ENCODE results near the gene PYCR2.
"Not testable (repeated sequence)": the region's sequence is repeated elsewhere in the genome, so short reads cannot be mapped to it uniquely, and the experiment has no call there.

Gene PYCR2

GRCh38 chr1:225949041-225949440 is 25.0 kb upstream of the PYCR2 start:
- H3K27ac Mint-ChIP-seq, result no peak overlapping the region
- peaks cover 8% of the 10 kb centered on the region for H3K4me1 Mint-ChIP-seq (ENCODE audit: low read depth)
- H3K36me3 Mint-ChIP-seq, result no peaks in the 10 kb centered on the region
- peaks cover 2% of the 10 kb centered on the region for H3K27me3 Mint-ChIP-seq
- H3K9me3 Mint-ChIP-seq (ENCODE audit: low read depth), result no peaks in the 10 kb centered on the region
- no peak overlapping the region for H3K4me3 Mint-ChIP-seq

- peaks cover 1% of the 10 kb centered on the region for H3K27me3 Mint-ChIP-seq
- no peak overlapping the region for H3K27ac Mint-ChIP-seq
- no peak overlapping the region for H3K4me3 Mint-ChIP-seq
- no peaks in the 10 kb centered on the region for H3K9me3 Mint-ChIP-seq (ENCODE audit: low read depth)
- peaks cover 8% of the 10 kb centered on the region for H3K4me1 Mint-ChIP-seq (ENCODE audit: low read depth)
- H3K36me3 Mint-ChIP-seq, result no peaks in the 10 kb centered on the region
Measured at GRCh38 chr1:225946803-225947202, 22.8 kb upstream of the PYCR2 start.

GRCh38 chr1:225946082-225946620 is 22.1 kb upstream of the PYCR2 start:
- H3K4me1 Mint-ChIP-seq (ENCODE audit: low read depth), result peaks cover 8% of the 10 kb centered on the region
- H3K4me3 Mint-ChIP-seq, result no peak overlapping the region
- no peaks in the 10 kb centered on the region for H3K36me3 Mint-ChIP-seq
- H3K27ac Mint-ChIP-seq, result no peak overlapping the region
- no peaks in the 10 kb centered on the region for H3K9me3 Mint-ChIP-seq (ENCODE audit: low read depth)
- H3K27me3 Mint-ChIP-seq, result no peaks in the 10 kb centered on the region

GRCh38 chr1:225945564-225945963 is 21.5 kb upstream of the PYCR2 start:
- Mint-ChIP-seq H3K36me3 (no peaks in the 10 kb centered on the region), H3K27ac (peak overlapping the region; percentile 22), H3K4me1 (ENCODE audit: low read depth) (peaks cover 8% of the 10 kb centered on the region)

GRCh38 chr1:225944951-225945350 is 20.9 kb upstream of the PYCR2 start:
- Mint-ChIP-seq H3K4me1 (ENCODE audit: low read depth) (peaks cover 8% of the 10 kb centered on the region), H3K4me3 (no peak overlapping the region), H3K27ac (no peak overlapping the region), H3K36me3 (no peaks in the 10 kb centered on the region), H3K27me3 (no peaks in the 10 kb centered on the region), H3K9me3 (ENCODE audit: low read depth) (no peaks in the 10 kb centered on the region)

More at GRCh38 chr1:225945564-225945963, 21.5 kb upstream of the PYCR2 start:
- H3K27me3 Mint-ChIP-seq, result no peaks in the 10 kb centered on the region
- H3K4me3 Mint-ChIP-seq, result no peak overlapping the region
- H3K9me3 Mint-ChIP-seq (ENCODE audit: low read depth), result no peaks in the 10 kb centered on the region

- Mint-ChIP-seq H3K36me3 (no peaks in the 10 kb centered on the region), H3K27ac (no peak overlapping the region), H3K4me3 (no peak overlapping the region), H3K4me1 (ENCODE audit: low read depth) (peaks cover 8% of the 10 kb centered on the region), H3K27me3 (no peaks in the 10 kb centered on the region), H3K9me3 (ENCODE audit: low read depth) (no peaks in the 10 kb centered on the region)
Measured at GRCh38 chr1:225944387-225944786, 20.3 kb upstream of the PYCR2 start.

GRCh38 chr1:225943582-225943981 is 19.5 kb upstream of the PYCR2 start:
- peaks cover 8% of the 10 kb centered on the region for H3K4me1 Mint-ChIP-seq (ENCODE audit: low read depth)
- H3K4me3 Mint-ChIP-seq, result no peak overlapping the region
- no peak overlapping the region for H3K27ac Mint-ChIP-seq

GRCh38 chr1:225942574-225942973 is 18.5 kb upstream of the PYCR2 start:
- H3K27ac Mint-ChIP-seq, result no peak overlapping the region
- no peaks in the 10 kb centered on the region for H3K9me3 Mint-ChIP-seq (ENCODE audit: low read depth)
- H3K4me1 Mint-ChIP-seq (ENCODE audit: low read depth), result peaks cover 8% of the 10 kb centered on the region
- H3K27me3 Mint-ChIP-seq, result no peaks in the 10 kb centered on the region
- H3K36me3 Mint-ChIP-seq, result no peaks in the 10 kb centered on the region
- no peak overlapping the region for H3K4me3 Mint-ChIP-seq

More at GRCh38 chr1:225943582-225943981, 19.5 kb upstream of the PYCR2 start:
- Mint-ChIP-seq H3K27me3 (no peaks in the 10 kb centered on the region), H3K9me3 (ENCODE audit: low read depth) (no peaks in the 10 kb centered on the region), H3K36me3 (no peaks in the 10 kb centered on the region)

GRCh38 chr1:225941942-225942222 is 17.8 kb upstream of the PYCR2 start:
- H3K27me3 Mint-ChIP-seq, result no peaks in the 10 kb centered on the region
- H3K27ac Mint-ChIP-seq, result no peak overlapping the region
- H3K4me1 Mint-ChIP-seq (ENCODE audit: low read depth), result peaks cover 8% of the 10 kb centered on the region
- H3K4me3 Mint-ChIP-seq, result no peak overlapping the region
- no peaks in the 10 kb centered on the region for H3K9me3 Mint-ChIP-seq (ENCODE audit: low read depth)
- H3K36me3 Mint-ChIP-seq, result no peaks in the 10 kb centered on the region

- H3K9me3 Mint-ChIP-seq (ENCODE audit: low read depth), result no peaks in the 10 kb centered on the region
- no peaks in the 10 kb centered on the region for H3K27me3 Mint-ChIP-seq
- no peak within 1 kb of the TSS for H3K4me3 Mint-ChIP-seq
Measured at GRCh38 chr1:225941187-225941941, 17.3 kb upstream of the PYCR2 start, which contains the start of gene LEFTY2. TSS of gene LEFTY2 (minus strand) at chr1:225941220. CDS start at chr1:225941140, 80 bp downstream.

GRCh38 chr1:225940385-225941151 is 16.5 kb upstream of the PYCR2 start:
- Mint-ChIP-seq H3K36me3 (no peaks in the 10 kb centered on the region), H3K27ac (no peak overlapping the region), H3K4me3 (no peak overlapping the region), H3K27me3 (no peaks in the 10 kb centered on the region), H3K9me3 (ENCODE audit: low read depth) (no peaks in the 10 kb centered on the region), H3K4me1 (ENCODE audit: low read depth) (peaks cover 8% of the 10 kb centered on the region)

More at GRCh38 chr1:225941187-225941941, 17.3 kb upstream of the PYCR2 start, which contains the start of gene LEFTY2:
- H3K36me3 Mint-ChIP-seq, result no peaks in the 10 kb centered on the region
- H3K27ac Mint-ChIP-seq, result no peak within 1 kb of the TSS
- H3K4me1 Mint-ChIP-seq (ENCODE audit: low read depth), result peaks cover 8% of the 10 kb centered on the region

- H3K27ac Mint-ChIP-seq; H3K9me3 Mint-ChIP-seq (ENCODE audit: low read depth); H3K4me3 Mint-ChIP-seq; H3K27me3 Mint-ChIP-seq; H3K4me1 Mint-ChIP-seq (ENCODE audit: low read depth); H3K36me3 Mint-ChIP-seq: not testable (repeated sequence)
Measured at GRCh38 chr1:225939939-225940310, 15.9 kb upstream of the PYCR2 start.

- H3K36me3 Mint-ChIP-seq; H3K9me3 Mint-ChIP-seq (ENCODE audit: low read depth); H3K4me1 Mint-ChIP-seq (ENCODE audit: low read depth); H3K27ac Mint-ChIP-seq; H3K4me3 Mint-ChIP-seq; H3K27me3 Mint-ChIP-seq: not testable (repeated sequence)
Measured at GRCh38 chr1:225939097-225939938, 15.3 kb upstream of the PYCR2 start.

GRCh38 chr1:225937048-225937968 is 13.3 kb upstream of the PYCR2 start:
- Mint-ChIP-seq H3K27ac (no peak overlapping the region), H3K36me3 (no peaks in the 10 kb centered on the region), H3K4me1 (ENCODE audit: low read depth) (no peaks in the 10 kb centered on the region), H3K4me3 (no peak overlapping the region), H3K27me3 (no peaks in the 10 kb centered on the region), H3K9me3 (ENCODE audit: low read depth) (no peaks in the 10 kb centered on the region)
